ENCODE measurements around the gene FAM151A.
"Not testable (repeated sequence)": the region's sequence is repeated elsewhere in the genome, so short reads cannot be mapped to it uniquely, and the experiment has no call there.

Gene FAM151A

DNA sequence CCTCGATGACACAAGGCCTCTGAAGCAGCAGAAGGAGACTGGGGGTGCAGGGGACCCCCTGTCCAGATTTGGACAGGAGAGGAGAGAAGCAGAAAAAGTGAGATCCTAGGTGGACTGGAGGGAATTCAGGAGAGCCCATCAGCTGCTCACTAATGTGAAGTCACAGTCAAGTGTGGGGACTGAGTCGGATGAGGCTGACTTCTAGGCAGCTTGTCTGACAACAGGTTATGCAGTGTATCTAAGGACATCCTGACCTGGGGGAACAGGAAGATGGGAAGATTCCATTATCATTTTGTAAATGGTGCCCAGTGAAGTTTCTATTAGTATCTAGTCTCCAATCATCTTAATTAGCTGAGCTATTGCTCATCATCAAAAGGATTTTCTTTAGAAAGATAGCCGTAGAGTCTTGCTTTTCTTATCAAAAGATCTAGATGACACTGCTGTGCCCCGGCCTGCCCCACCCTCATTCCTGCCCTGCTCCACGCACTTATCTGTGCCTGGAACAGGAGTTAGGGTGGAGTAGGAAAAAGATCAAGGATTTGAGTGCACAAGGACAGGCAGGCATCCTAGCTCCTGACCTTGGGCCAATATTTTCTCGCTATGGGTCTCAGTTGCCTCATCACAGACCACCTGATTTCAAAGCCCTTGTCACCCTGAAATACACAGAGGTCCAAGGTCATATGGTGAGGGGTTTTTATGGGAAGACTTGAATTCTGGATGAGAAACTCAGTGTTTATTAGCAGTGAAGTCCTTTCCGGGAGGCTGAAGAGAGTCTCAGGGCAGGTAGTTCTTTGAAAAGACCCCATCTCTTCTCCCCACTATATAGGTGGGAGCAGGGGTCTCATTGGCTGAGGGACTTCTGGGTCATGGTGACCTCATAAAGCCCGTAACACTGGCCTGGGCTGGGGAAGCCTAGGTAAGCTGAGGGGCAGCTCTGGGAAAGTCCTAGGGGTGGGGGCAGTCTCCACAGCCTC lies 17.8 kb upstream of the FAM151A start, which contains the start of gene MROH7:
Gene MROH7 (plus strand): TSS at position 924 of the 974 bp plus-strand sequence. CDS start 11,141 bp downstream, outside the sequence.
- DNase-seq, result peak in 2 of 42 donors; percentile 1 to 12
- intact Hi-C loops (cut with DNase I), result no loop called here

DNA sequence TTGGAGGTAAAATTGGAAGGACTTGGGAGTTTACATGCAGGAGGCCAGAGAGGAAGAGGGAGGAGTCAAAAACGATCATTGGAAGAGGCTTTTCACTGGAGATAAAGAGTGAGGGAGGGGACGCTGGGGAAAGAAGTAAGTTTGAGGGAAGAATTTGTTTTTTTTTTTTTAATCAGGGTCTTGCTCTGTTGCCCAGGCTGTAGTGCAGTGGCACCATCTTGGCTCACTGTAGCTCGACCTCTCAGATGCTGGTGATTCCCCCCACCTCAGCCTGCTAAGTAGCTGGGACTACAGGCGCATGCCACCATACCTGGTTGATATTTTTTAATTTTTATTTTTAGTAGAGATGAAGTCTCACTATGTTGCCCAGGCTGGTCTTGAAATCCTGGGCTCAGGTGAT lies 17.0 kb upstream of the FAM151A start:
- intact Hi-C loops (cut with DNase I), result no loop called here
- DNase-seq, result peak in 1 of 42 donors; percentile 10

DNA sequence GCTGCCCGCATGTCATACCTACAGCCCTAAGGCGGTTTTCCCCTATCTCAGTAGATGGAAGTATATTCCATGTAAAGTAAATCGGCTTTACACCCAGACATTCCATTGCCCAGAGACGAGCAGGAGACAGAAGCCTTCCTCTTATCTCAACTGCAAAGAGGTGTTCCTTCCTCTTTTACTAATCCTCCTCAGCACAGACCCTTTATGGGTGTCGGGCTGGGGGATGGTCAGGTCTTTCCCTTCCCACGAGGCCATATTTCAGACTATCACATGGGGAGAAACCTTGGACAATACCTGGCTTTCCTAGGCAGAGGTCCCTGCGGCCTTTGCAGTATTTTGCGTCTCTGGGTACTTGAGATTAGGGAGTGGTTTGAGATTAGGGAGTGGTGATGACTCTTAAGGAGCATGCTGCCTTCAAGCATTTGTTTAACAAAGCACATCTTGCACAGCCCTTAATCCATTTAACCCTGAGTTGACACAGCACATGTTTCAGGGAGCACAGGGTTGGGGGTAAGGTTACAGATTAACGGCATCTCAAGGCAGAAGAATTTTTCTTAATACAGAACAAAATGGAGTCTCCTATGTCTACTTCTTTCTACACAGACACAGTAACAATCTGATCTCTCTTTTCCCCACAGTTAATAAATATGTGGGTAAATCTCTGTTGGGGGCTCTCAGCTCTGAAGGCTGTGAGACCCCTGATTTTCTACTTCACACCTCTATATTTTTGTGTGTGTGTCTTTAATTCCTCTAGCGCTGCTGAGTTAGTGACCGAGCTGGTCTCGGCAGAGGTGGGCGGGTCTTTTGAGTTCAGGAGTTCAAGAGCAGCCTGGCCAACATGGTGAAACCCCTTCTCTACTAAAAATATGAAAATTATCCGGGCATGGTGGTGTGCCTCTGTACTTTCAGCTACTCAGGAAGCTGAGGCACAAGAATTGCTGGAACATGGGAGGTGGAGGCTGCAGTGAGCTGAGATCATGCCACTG lies 13.4 kb upstream of the FAM151A start:
- intact Hi-C loops (cut with DNase I), result not testable (repeated sequence)
- peak in 2 of 42 donors; percentile 3 to 4 for DNase-seq

DNA sequence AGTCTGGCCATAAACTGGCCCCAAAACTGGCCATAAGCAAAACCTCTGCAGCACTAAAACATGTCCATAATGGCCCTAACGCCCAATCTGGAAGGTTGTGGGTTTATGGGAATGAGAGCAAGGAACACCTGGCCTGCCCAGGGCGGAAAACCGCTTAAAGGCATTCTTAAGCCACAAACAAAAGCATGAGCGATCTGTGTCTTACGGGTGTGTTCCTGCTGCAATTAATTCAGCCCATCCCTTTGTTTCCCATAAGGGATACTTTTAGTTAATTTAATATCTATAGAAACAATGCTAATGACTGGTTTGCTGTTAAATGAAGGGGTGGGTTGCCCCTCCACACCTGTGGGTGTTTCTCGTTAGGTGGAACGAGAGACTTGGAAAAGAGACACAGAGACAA lies 12.5 kb upstream of the FAM151A start:
- DNase-seq, result peak in 2 of 42 donors; percentile 2 to 7
- intact Hi-C loops (cut with DNase I), result not testable (repeated sequence)

DNA sequence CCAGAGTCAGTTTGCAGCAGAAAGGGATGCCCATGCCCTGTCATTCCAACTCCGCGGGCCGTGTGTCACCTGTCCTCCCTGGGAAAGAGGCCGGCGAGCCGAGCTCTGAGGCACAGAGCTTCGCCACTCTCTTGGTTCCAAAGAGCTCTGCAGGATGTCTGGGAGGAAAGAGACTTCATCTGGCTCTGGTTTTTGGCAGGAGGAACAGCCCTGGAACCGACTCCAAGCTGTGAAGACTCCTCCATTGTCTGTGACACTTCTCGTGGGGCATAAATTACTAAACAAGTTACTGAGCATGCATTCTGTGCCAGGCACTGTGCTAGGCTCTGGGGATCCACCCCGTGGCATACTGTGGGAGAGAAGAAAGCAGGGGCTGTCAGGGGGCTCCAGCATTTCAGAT lies 3.9 kb upstream of the FAM151A start:
- peak in 6 of 42 donors; percentile 10 to 35 (median 19) for DNase-seq
- intact Hi-C loops (cut with DNase I), result no loop called here

DNA sequence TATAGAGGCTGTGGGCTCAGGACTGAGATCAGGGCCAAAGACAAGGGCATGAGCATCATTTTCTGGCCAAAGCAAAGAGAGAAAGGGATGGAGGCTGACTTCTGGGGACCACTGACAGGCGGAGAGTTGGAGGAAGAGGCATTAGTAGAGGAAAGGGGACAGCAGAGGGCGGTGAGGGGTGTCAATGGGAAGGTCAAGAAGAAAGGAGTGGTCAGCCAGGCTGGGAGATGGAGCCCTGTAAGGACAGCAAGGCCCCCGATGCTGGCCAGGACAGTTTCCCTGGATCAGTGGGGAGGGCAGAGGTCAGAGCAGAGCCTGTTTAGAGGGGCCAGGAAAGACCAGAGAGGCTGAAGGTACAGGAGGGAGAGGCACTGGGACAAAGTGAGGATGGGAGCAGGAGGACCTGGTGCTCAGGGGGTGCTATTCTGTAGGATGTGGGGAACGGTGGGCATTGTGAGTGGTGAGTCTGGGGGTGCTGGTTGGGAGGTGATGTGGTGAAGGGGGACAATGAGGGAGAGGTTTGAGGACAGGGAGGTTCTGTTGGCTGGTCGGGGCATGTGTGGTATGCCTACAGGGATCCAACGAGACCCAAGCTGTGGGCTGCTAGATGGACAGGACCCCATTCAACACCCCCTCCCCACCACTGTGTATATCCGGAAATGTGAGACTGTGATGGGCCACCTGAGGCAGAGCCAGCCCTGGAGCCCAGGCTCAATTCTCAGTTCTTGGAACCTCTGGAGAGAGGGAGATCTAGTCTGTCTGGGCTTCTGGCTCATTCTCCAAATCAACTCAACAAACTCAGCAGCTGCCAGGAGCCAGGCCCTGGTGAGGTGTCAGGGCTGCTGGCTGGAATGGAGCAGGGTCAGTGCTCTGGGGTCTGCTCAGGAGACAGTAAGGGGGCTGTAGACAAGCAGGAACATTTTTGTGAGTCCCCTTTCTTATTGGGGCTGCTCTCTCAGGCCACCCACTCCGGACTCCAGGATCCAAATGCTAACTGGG lies 1.4 kb upstream of the FAM151A start:
- intact Hi-C loops (cut with DNase I), result no loop called here
- peak in 2 of 42 donors; percentile 3 to 5 for DNase-seq

DNA sequence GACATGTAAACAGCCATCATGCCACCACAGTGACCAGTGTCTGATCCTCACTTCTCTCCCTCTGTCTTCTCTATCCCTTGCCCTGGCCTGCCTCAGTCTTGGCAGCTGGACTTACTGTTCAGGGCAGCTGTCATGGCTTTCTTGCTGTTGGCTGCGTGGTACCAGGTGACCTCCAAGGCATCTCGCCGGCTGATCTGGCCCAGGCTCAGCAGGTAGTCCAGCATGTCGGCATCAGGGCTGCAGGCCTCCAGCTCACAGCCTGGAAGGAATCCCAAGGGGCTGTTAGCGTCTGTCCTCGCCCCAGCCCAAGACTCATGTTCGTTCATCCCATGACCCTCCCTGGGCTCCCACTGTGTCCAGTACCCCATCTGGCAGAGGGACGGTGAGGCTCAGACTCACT lies 3.6 kb downstream of the FAM151A start:
- intact Hi-C loops (cut with DNase I), result no loop called here
- peak in 1 of 42 donors; percentile 9 for DNase-seq

DNA sequence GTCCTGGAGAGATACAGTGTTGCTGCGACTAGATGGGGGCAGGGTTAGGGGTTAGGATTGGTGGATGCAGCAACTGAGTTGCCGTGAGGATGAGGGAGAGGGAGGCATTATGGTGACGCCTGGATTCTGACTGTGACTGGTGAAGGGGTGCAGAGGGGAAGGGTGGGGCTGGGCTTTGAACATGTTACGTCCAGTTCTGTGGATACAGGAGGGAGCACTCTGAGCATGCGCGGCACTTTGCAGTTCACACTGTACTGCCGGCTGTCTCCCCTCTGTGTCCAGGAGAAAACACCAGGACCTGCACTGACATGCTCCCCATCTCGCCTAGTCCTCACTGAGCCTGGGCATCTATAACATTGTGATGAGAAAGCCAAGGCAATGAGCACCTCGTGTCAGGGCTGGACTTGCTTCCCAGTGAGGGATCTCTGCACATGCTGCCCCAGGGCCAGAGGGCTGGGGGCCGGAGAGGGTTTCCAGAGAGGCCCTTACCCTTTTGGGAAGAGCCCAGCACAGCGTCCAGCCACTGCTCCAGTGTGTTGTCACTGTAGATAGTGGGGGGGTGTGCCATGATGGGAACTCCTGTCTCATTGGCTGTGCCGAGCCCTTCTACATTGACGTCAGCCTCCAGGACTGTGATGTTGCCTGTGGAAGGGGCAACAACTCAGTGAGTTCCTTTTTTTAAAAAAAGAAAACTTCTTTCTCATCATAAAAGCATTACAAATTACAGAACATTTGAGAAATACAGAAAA lies 7.6 kb downstream of the FAM151A start:
- no peak for DNase-seq
- intact Hi-C loops (cut with DNase I), result no loop called here

DNA sequence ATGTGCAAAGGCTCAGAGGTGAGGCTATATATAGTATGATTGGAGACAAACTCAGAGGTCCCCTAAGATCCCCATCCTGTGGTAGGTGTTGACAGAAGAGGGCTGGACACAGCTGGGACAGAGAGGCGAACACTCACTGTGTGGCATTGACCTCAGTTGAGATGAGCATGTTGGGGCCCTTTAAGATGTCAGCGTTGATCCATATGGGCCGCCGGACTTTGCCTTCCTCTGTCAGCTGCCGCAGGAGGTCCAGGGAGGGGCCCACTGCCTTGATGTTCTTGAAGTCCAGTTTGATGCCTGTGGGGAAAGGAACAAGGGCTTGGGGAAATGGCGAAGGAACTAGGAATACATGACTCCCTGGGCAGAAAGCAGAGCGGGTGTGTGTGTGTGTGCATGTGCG lies 8.8 kb downstream of the FAM151A start:
- no peak for DNase-seq
- intact Hi-C loops (cut with DNase I), result no loop called here

DNA sequence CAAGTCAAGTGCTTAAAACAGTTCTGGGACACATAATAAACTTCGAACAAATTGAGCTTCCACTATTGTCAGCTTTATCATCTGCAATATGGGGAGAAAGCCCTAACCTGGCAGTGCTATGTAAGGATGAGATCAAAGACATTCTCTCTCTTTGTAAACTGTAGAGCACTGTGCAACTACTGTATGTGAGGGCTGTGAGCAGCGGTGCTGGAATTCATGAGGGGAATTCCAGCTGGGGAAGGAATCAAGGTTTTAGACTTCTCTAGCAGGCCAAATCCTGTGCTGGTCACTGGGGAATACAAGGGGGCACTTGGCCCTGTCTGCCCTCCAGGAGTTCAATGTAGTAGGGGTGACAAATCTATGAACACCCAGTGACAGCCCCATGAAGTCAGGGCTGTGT lies 9.3 kb downstream of the FAM151A start:
- intact Hi-C loops (cut with DNase I), result no loop called here
- DNase-seq, result no peak

DNA sequence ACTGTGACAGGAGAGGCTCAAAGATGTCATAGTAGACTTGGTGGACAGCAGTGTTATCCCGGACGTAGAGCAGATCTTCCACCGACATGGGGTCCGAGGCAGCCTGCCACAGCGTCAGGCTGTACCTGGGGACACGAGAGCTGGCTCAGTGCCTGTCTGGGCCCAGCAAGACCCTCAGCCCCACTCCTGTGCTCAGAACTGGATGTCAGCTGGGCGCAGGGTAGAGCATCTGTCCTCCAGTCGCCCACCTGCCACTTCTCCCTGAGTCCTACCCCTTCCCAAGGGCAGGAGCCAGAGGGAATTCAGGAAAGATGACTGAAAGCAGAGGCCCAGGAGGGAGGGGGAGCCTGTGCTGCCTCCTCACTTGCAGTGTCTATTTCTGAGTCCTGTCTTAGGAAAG lies 11.7 kb downstream of the FAM151A start:
- no peak for DNase-seq
- intact Hi-C loops (cut with DNase I), result no loop called here

DNA sequence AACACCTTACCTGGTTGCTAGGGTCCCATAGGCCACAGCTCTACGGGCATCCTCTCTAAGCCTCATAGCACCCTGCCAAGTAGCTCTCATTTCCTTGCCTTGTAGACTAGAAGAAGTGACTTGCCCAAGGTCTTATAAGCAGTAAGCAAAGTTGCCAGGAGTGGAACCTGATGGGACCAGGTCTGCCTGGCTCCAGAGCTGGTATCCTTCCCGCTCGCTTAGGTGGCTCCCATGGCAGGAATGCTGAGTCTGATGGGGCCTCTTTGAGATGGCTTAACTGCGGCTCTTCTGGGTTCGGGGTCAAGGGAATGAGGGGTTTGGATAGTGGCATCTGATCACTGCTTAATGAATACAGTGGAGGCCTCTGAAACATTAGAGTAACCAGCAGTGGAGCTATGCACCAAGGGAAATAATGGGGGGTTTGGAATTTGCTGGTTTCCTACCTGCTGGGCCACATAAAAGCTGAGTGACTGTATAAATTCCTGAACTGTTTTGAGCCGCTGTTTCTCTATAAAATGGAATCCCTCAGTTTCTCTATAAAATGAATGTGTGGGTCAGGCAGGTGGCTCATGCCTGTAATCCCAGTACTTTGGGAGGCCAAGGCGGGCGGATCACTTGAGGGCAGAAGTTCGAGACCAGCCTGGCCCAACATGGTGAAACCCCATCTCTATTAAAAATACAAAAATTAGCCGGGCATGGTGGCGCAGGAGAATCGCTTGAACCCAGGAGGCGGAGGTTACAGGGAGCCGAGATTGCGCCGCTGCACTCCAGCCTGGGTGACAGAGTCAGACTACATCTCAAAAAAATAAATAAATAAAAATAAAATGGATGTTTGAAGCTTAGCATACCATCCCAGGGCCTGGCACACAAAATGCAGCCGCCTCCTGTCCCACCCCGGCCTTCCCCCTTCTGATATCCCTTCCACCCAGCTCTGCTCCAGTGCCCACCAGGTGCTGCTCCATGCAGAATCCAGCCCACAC lies 12.4 kb downstream of the FAM151A start:
- no peak for DNase-seq
- intact Hi-C loops (cut with DNase I), result no loop called here

DNA sequence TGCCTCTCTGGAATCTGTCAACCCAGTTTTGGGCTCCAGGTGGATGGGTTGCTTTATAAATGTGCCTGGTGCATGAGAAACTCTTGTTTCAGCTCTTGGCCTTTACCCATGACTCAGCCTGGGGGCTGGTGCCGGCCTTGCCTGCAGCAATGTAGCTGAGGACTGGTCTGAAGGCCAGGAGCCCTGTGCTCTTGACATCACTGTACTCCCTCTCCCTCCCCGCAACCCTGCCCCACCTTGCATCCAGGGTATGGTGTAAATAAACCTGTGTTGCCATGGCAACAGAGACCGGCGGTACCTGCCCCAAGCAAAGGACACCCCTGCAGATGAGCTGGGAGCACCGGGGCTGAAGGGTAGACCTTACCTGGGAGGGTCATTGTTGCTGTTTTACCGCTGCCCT lies 13.3 kb downstream of the FAM151A start:
- intact Hi-C loops (cut with DNase I), result no loop called here
- no peak for DNase-seq

DNA sequence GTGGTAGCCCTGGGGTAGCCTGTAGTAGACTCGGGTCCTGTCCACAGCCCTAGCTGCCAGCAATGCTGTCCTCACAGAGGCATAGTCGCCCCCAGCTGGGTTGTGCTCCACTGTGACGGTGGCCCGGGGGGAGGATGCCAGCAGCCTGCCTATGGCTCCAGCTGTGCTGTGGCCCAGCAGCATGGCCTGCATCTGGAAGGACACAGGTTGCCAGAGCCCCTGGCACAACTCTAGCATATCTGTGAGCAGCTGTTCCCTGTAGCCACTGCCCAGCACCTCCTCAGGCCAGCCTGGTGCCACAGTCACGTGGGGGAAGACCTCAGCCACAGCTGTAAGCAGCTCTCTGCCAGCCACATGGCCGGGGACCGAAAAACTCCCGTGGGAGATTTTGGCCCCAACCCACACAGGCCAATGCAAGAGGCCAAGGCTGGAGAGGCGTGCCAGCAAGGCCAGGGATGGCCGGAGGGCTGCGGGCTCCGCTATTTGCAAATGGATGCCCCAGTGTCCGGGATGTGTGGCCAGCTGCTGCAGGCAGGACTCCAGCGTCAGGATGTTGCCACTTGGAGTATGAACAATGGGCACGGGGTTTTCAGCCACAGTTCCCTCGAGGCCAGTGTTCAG lies 13.9 kb downstream of the FAM151A start:
- intact Hi-C loops (cut with DNase I), result no loop called here
- peak; percentile 22 to 83 (median 59) for DNase-seq

DNA sequence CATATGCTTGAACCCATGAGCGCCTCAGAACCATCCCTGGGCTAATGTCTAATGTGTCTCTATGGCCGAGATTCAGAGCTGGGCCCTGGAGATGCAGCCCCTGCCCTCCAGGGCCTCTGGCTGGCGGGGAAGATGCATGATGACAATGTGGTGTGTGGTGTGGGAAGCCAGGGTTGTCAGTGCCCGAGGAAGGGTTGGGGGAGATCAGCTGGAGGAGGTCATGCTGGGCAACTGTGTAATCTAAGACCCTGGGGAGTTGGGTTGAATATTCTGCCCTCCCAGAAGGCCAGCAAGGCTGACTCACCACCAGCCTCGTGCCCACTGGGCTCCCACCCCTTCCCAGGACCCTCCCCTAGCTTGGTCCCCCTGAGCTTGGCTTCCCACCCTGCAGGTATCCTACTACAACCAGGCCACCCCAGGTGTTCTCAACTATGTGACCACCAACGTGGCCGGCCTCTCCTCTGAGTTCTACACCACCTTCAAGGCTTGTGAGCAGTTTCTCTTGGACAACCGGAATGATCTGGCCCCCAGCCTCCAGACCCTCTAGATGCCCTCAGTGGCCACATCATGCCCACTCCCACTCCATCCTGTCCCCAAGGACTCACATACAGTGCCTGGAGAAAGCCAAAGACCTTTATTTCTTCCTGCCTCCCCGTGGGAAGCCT lies 14.6 kb downstream of the FAM151A start:
- intact Hi-C loops (cut with DNase I), result no loop called here
- DNase-seq, result no peak

Measured in head of caudate nucleus (tissue), 42 donors.